Fibroblast of lung (primary cell): ENCODE measurements around the gene KCNJ4.

Experiments used
- EZH2 ChIP-seq: IDR thresholded peaks from 2 replicates; pipeline ENCODE4 v1.5.1; 2012; ENCODE audit warnings: low read length, control low read depth, mild to moderate bottlenecking; ENCODE audit errors: missing control alignments
- TF ChIP-seq, protein P1 (sequence below), 2 donors: IDR thresholded peaks in 1 of 2; conservative IDR thresholded peaks in 1 of 2; 1 replicate in 1 of 2; 2 replicates in 1 of 2; pipeline ENCODE4 v1.5.1; 2011 to 2012; ENCODE audit warnings: low read length in 2 of 2, control low read depth in 1 of 2, inconsistent platforms in 1 of 2, low read depth in 1 of 2, mild to moderate bottlenecking in 1 of 2

GRCh38 chr22:38403812-38404211, 51.2 kb downstream of the KCNJ4 start:
- TF ChIP-seq, protein P1, sequence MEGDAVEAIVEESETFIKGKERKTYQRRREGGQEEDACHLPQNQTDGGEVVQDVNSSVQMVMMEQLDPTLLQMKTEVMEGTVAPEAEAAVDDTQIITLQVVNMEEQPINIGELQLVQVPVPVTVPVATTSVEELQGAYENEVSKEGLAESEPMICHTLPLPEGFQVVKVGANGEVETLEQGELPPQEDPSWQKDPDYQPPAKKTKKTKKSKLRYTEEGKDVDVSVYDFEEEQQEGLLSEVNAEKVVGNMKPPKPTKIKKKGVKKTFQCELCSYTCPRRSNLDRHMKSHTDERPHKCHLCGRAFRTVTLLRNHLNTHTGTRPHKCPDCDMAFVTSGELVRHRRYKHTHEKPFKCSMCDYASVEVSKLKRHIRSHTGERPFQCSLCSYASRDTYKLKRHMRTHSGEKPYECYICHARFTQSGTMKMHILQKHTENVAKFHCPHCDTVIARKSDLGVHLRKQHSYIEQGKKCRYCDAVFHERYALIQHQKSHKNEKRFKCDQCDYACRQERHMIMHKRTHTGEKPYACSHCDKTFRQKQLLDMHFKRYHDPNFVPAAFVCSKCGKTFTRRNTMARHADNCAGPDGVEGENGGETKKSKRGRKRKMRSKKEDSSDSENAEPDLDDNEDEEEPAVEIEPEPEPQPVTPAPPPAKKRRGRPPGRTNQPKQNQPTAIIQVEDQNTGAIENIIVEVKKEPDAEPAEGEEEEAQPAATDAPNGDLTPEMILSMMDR (conservative IDR thresholded peaks at IDR 0.05 in 1 of 2, IDR thresholded peaks at IDR 0.05 in 1 of 2; ENCODE audit: low read depth in 1 of 2, low read length in 2 of 2): no peak
- no peak for TF ChIP-seq EZH2
